H9 (cell line): ENCODE results near the gene EFHD2. TPM values are rescaled to one million over a fixed set of nuclear protein-coding genes. Genes with fewer than 3 reads are reported as not detected.

Experiments
- DNase-seq: peaks from one replicate; pipeline ENCODE4 v3.0.0-alpha.2; 2017
- H2AFZ ChIP-seq: one replicate; pipeline ENCODE4 v1.6.1; 2013; ENCODE audit warnings: mild to moderate bottlenecking, low read length, control low read depth, moderate library complexity
- H2AK5ac ChIP-seq: 2 replicates; pipeline ENCODE4 v1.6.1; 2013; ENCODE audit warnings: low read length, control low read depth, mixed read lengths; ENCODE audit not compliant: insufficient read length
- H2BK120ac ChIP-seq: one replicate; pipeline ENCODE4 v1.6.1; 2013; ENCODE audit warnings: low read depth, mild to moderate bottlenecking, low read length, control low read depth, inconsistent platforms; ENCODE audit not compliant: poor library complexity, severe bottlenecking
- H2BK12ac ChIP-seq: 2 replicates; pipeline ENCODE4 v1.6.1; 2013; ENCODE audit warnings: low read length, control low read depth, mixed read lengths, low read depth; ENCODE audit not compliant: insufficient read length
- H2BK15ac ChIP-seq: 2 replicates; pipeline ENCODE4 v1.6.1; 2013; ENCODE audit warnings: low read depth, low read length, control low read depth
- H2BK20ac ChIP-seq: one replicate; pipeline ENCODE4 v1.6.1; 2013; ENCODE audit warnings: low read depth, mild to moderate bottlenecking, low read length, control low read depth, inconsistent platforms; ENCODE audit not compliant: poor library complexity, severe bottlenecking
- H2BK5ac ChIP-seq: 2 replicates; pipeline ENCODE4 v1.6.1; 2013; ENCODE audit warnings: low read length, control low read depth, mixed read lengths; ENCODE audit not compliant: insufficient read length
- H3K14ac ChIP-seq: 2 replicates; pipeline ENCODE4 v1.6.1; 2013; ENCODE audit warnings: low read length, control low read depth; ENCODE audit not compliant: insufficient read depth
- H3K18ac ChIP-seq: 2 replicates; pipeline ENCODE4 v1.6.1; 2013; ENCODE audit warnings: low read depth, mild to moderate bottlenecking, mixed read lengths, low read length, control low read depth; ENCODE audit not compliant: insufficient read length
- H3K23ac ChIP-seq: 2 replicates; pipeline ENCODE4 v1.6.1; 2013; ENCODE audit warnings: low read length, control low read depth, mixed read lengths, low read depth; ENCODE audit not compliant: insufficient read length
- H3K23me2 ChIP-seq: 2 replicates; pipeline ENCODE4 v1.6.1; 2013; ENCODE audit warnings: low read depth, mild to moderate bottlenecking, mixed read lengths, low read length, control low read depth; ENCODE audit not compliant: insufficient read length, poor library complexity, severe bottlenecking
- H3K27ac ChIP-seq: 2 replicates; pipeline ENCODE4 v1.5.1; 2013; ENCODE audit warnings: low read length, control low read depth, mixed read lengths, low read depth; ENCODE audit not compliant: insufficient read length
- H3K27me3 ChIP-seq: 2 replicates; pipeline ENCODE4 v1.6.1; 2013; ENCODE audit warnings: low read length, control low read depth, inconsistent platforms; ENCODE audit not compliant: insufficient read depth
- H3K4ac ChIP-seq: 2 replicates; pipeline ENCODE4 v1.6.1; 2013; ENCODE audit warnings: low read depth, mild to moderate bottlenecking, control low read depth, inconsistent platforms, low read length, moderate library complexity
- H3K4me1 ChIP-seq: 2 replicates; pipeline ENCODE4 v1.6.1; 2013; ENCODE audit warnings: low read length, control low read depth, inconsistent platforms; ENCODE audit not compliant: insufficient read depth
- H3K4me2 ChIP-seq: 2 replicates; pipeline ENCODE4 v1.6.1; 2013; ENCODE audit warnings: low read length, control low read depth, mixed read lengths; ENCODE audit not compliant: insufficient read length, insufficient read depth
- H3K56ac ChIP-seq: 2 replicates; pipeline ENCODE4 v1.6.1; 2013; ENCODE audit warnings: low read depth, mild to moderate bottlenecking, mixed read lengths, low read length, control low read depth; ENCODE audit not compliant: insufficient read length
- H3K79me1 ChIP-seq: 2 replicates; pipeline ENCODE4 v1.6.1; 2013; ENCODE audit warnings: low read depth, mild to moderate bottlenecking, moderate library complexity, low read length, control low read depth, inconsistent platforms; ENCODE audit not compliant: insufficient read depth, poor library complexity, severe bottlenecking
- H3K79me2 ChIP-seq: 2 replicates; pipeline ENCODE4 v1.6.1; 2013; ENCODE audit warnings: low read length, control low read depth, inconsistent platforms; ENCODE audit not compliant: insufficient read depth
- H3K9ac ChIP-seq: 2 replicates; pipeline ENCODE4 v1.6.1; 2013; ENCODE audit warnings: low read length, control low read depth, mixed read lengths; ENCODE audit not compliant: insufficient read length; ENCODE audit errors: extremely low read depth
- H3K9me3 ChIP-seq: one replicate; pipeline ENCODE4 v1.6.1; 2013; ENCODE audit warnings: low read depth, low read length, inconsistent platforms; ENCODE audit not compliant: control insufficient read depth
- H3T11ph ChIP-seq: one replicate; pipeline ENCODE4 v1.6.1; 2013; ENCODE audit warnings: mild to moderate bottlenecking, low read length, control low read depth, inconsistent platforms
- H4K20me1 ChIP-seq: one replicate; pipeline ENCODE4 v1.6.1; 2013; ENCODE audit not compliant: control insufficient read depth, insufficient read length, insufficient read depth
- H4K5ac ChIP-seq: 2 replicates; pipeline ENCODE4 v1.6.1; 2013; ENCODE audit warnings: low read depth, mild to moderate bottlenecking, mixed read lengths, low read length, control low read depth; ENCODE audit not compliant: insufficient read length
- H4K8ac ChIP-seq: replicated peaks from 2 replicates; pipeline ENCODE4 v1.6.1; 2013; ENCODE audit warnings: low read length, control low read depth, mixed read lengths, low read depth; ENCODE audit not compliant: insufficient read length
- H4K91ac ChIP-seq: 2 replicates; pipeline ENCODE4 v1.6.1; 2013; ENCODE audit warnings: low read depth, mild to moderate bottlenecking, moderate library complexity, mixed read lengths, low read length, control low read depth; ENCODE audit not compliant: insufficient read length
- H3K27ac Mint-ChIP-seq, 3 experiments: 2 replicates in 2 of 3; 3 replicates in 1 of 3; pipeline ENCODE4 v1.8.0; 2020 to 2021; ENCODE audit warnings: mixed read lengths in 3 of 3, mild to moderate bottlenecking in 1 of 3, moderate library complexity in 1 of 3
- H3K27me3 Mint-ChIP-seq: 2 replicates; pipeline ENCODE4 v1.8.0; 2021; ENCODE audit warnings: low read depth, mild to moderate bottlenecking, moderate library complexity, mixed read lengths
- H3K36me3 Mint-ChIP-seq, 3 experiments: 2 replicates in 2 of 3; 3 replicates in 1 of 3; pipeline ENCODE4 v1.8.0; 2020 to 2021; ENCODE audit warnings: low read depth in 3 of 3, mixed read lengths in 3 of 3; ENCODE audit not compliant: insufficient read depth in 1 of 3
- H3K4me1 Mint-ChIP-seq, 2 experiments: 2 replicates each; pipeline ENCODE4 v1.8.0; 2020; ENCODE audit warnings: mixed read lengths in 2 of 2
- H3K4me3 Mint-ChIP-seq, 2 experiments: 2 replicates in 1 of 2; 3 replicates in 1 of 2; pipeline ENCODE4 v1.8.0; 2020 to 2021; ENCODE audit warnings: mild to moderate bottlenecking in 2 of 2, mixed read lengths in 2 of 2, moderate library complexity in 1 of 2
- H3K9me3 Mint-ChIP-seq, 2 experiments: 2 replicates in 1 of 2; 3 replicates in 1 of 2; pipeline ENCODE4 v1.8.0; 2020; ENCODE audit warnings: mild to moderate bottlenecking in 2 of 2, mixed read lengths in 2 of 2, moderate library complexity in 1 of 2
- CTCF ChIP-seq: fragments of 200-600 bp; sonication (generic); conservative IDR thresholded peaks from 3 replicates; pipeline ENCODE4 v1.8.0; 2021; ENCODE audit warnings: antibody characterized with exemption, mild to moderate bottlenecking
- WGBS: extraction: QIAGEN DNeasy Blood & Tissue Kit; methylation state at CpG from one replicate; pipeline ENCODE4 v1.1.7; 2013; ENCODE audit warnings: missing lambda C conversion rate, low lambda C conversion rate, mixed read lengths; ENCODE audit not compliant: insufficient read length; ENCODE audit errors: extremely low coverage; 5-methylcytosine and 5-hydroxymethylcytosine counted together
- long read RNA-seq: library from polyadenylated mRNA; unstranded; transcript quantifications from one replicate; pipeline ENCODE4 v2.0.0, GENCODE V29; 2020
- total RNA-seq: library from RNA; stranded (reverse); gene quantifications from 2 replicates; pipeline ENCODE4 v1.2.1, GENCODE V29; 2021

EFHD2 gene
- total RNA-seq = 16.5 and 16.6 TPM in 2 replicates
- long read RNA-seq, partial matches to known transcripts = 2 of 2 reads
- long read RNA-seq, other reads (novel, unspliced or antisense) = 0 of 2 reads

- Histone ChIP-seq H3K14ac (peak within 1 kb of the TSS; percentile 49), H3K27me3 (peaks cover 4% of the 10 kb centered on the region; the same call in 1 of the 2 replicates), H3K27ac (no peak within 1 kb of the TSS), H2AFZ (no peak within 1 kb of the TSS), H2BK12ac (no peak within 1 kb of the TSS), H2BK15ac (no peak within 1 kb of the TSS), H3K18ac (peak within 1 kb of the TSS; percentile 65), H4K20me1 (no peaks in the 10 kb centered on the region), H4K91ac (no peak within 1 kb of the TSS), H3K9me3 (no peaks in the 10 kb centered on the region), H3K4me2 (peak within 1 kb of the TSS; percentile 50), H3K23me2 (peaks cover 9% of the 10 kb centered on the region), H2BK120ac (no peak within 1 kb of the TSS), H4K8ac (no peak within 1 kb of the TSS), H3K9ac (no peak within 1 kb of the TSS), H3K23ac (no peak within 1 kb of the TSS), H3K79me1 (no peaks in the 10 kb centered on the region), H3K56ac (no peak within 1 kb of the TSS), H2AK5ac (no peak within 1 kb of the TSS), H3K79me2 (no peaks in the 10 kb centered on the region), H3K4ac (no peak within 1 kb of the TSS), H3K4me1 (no peaks in the 10 kb centered on the region), H4K5ac (no peak within 1 kb of the TSS), H2BK5ac (no peak within 1 kb of the TSS), H2BK20ac (no peak within 1 kb of the TSS), H3T11ph (no peak within 1 kb of the TSS)
- peak within 1 kb of the TSS in 1 of 3 experiments; percentile 95; a peak in 2 of 7 replicates for H3K27ac Mint-ChIP-seq
- H3K4me1 Mint-ChIP-seq = peaks cover 21 to 35% of the 10 kb centered on the region in 2 experiments
- peaks cover 73% of the 10 kb centered on the region for H3K27me3 Mint-ChIP-seq
- TF ChIP-seq CTCF = no peak
- no peaks in the 10 kb centered on the region for H3K9me3 Mint-ChIP-seq
- WGBS = no CpG with 5 or more reads among the region's 99 CpGs
- H3K36me3 Mint-ChIP-seq = peaks cover 0 to under 1% (median 0%) of the 10 kb centered on the region in 3 experiments; a peak in 1 of 7 replicates
- DNase-seq = peak; percentile 79
- peak within 1 kb of the TSS; percentile 79 to 88 for H3K4me3 Mint-ChIP-seq
These were observed at the start of gene EFHD2 for GRCh38 chr1:15409388-15410222. TSS of gene EFHD2 (plus strand) at chr1:15409888. CDS start at chr1:15409972, 84 bp downstream.
